Adrenal gland (tissue), 12 donors: ENCODE measurements around the gene MACROD2. TPM values are rescaled to one million over a fixed set of nuclear protein-coding genes. Genes with fewer than 3 reads are reported as not detected.
A peak's percentile ranks its signal among the peaks of the same experiment; 100 is the strongest.

Source experiments
- DNase-seq, 7 donors: peaks; one replicate each; pipeline ENCODE4 v3.0.0-alpha.2; 2019 to 2020
- H3K27ac ChIP-seq, 5 donors: fragments of 200-600 bp; sonication (generic) in 4 of 5; 1 replicate in 3 of 5; 2 replicates in 2 of 5; pipeline versions ENCODE4 v1.5.1 to v1.8.0; 2016 to 2020; ENCODE audit warnings: mild to moderate bottlenecking in 1 of 5
- H3K27me3 ChIP-seq: fragments of 200-600 bp; 2 replicates; pipeline ENCODE4 v1.8.0; 2021
- H3K36me3 ChIP-seq, 2 donors: fragments of 200-600 bp; replicated peaks in 1 of 2; 1 replicate in 1 of 2; 2 replicates in 1 of 2; pipeline versions ENCODE4 v1.5.1 to v1.8.0; 2018 to 2022
- H3K4me1 ChIP-seq, 2 donors: fragments of 200-600 bp; replicated peaks in 1 of 2; 1 replicate in 1 of 2; 2 replicates in 1 of 2; pipeline versions ENCODE4 v1.5.1 to v1.8.0; 2018 to 2021
- H3K4me3 ChIP-seq, 4 donors: fragments of 200-600 bp; sonication (generic) in 3 of 4; one replicate each; pipeline ENCODE4 v1.5.1; 2016 to 2018
- H3K9me3 ChIP-seq, 3 donors: fragments of 200-600 bp; sonication (generic) in 1 of 3; replicated peaks in 1 of 3; 1 replicate in 2 of 3; 2 replicates in 1 of 3; pipeline versions ENCODE4 v1.5.1 to v1.8.0; 2016 to 2021
- POLR2A ChIP-seq, 2 donors: fragments of 450-650 bp; IDR thresholded peaks; one replicate each; pipeline ENCODE4 v1.6.1; 2017; ENCODE audit warnings: antibody characterized with exemption in 2 of 2, mild to moderate bottlenecking in 2 of 2, moderate library complexity in 1 of 2
- WGBS, 4 donors: extraction: QIAGEN DNeasy Blood & Tissue Kit in 2 of 4; methylation state at CpG; one replicate each; pipeline versions ENCODE4 v1.1.5 to v1.1.7; 2013 to 2017; 5-methylcytosine and 5-hydroxymethylcytosine counted together
- intact Hi-C, 2 donors: fragments of 100-400 bp; cut with DNase I; formaldehyde crosslinking; loops; one replicate each; pipeline versions ENCODE4 v1.14.1 to v1.15.0; 2022 to 2023
- polyA plus RNA-seq, 3 donors: library from polyadenylated mRNA; stranded (reverse); fragments of 200-250 nt in 2 of 3; fragments of 350-450 nt in 1 of 3; fragmentation: Illumina TruSeq in 1 of 3; extraction: RNeasy Lipid Tissue Mini Kit (QIAGEN cat#74804) in 1 of 3; gene quantifications; one replicate each; pipeline ENCODE4 v1.2.3, GENCODE V29; 2013 to 2014
- total RNA-seq, 9 donors: library from RNA; depleted of rRNA in 4 of 9; stranded (reverse); fragments of >200 nt in 4 of 9; fragments of 120-200 nt in 1 of 9; fragmentation: NEBNext Ultra II Directional in 1 of 9; extraction: Animal tissue kit (Norgen Biotek cat#: 25700) in 1 of 9; gene quantifications; one replicate each; pipeline versions ENCODE4 v1.1.0 to v1.2.4, GENCODE V29; 2013 to 2023
- TF ChIP-seq, protein P1 (sequence below), 6 experiments: fragments of 450-650 bp in 4 of 6; fragments of 200-600 bp in 2 of 6; sonication (generic) in 1 of 6; IDR thresholded peaks; 1 replicate in 5 of 6; 2 replicates in 1 of 6; pipeline versions ENCODE4 v1.5.1 to v1.8.0; 2016 to 2021; ENCODE audit warnings: antibody characterized with exemption in 6 of 6, mild to moderate bottlenecking in 2 of 6, moderate library complexity in 1 of 6
- donor health status: healthy with polysubstance abuse.
- donor health status: Bipolar disorder and iron deficiency.
- donor health status: DM: yes; HTN: yes; CAD: no.
- donor health status: DM: no; HTN: no; CAD: no.
- donor health status: DM: no; HTN: no; CAD: no.
- donor health status: DM: yes; HTN: yes; CAD: no.

Gene MACROD2
- total and polyA plus RNA-seq, 12 donors: 1.1 to 21.2 (median 6.4) TPM

DNA sequence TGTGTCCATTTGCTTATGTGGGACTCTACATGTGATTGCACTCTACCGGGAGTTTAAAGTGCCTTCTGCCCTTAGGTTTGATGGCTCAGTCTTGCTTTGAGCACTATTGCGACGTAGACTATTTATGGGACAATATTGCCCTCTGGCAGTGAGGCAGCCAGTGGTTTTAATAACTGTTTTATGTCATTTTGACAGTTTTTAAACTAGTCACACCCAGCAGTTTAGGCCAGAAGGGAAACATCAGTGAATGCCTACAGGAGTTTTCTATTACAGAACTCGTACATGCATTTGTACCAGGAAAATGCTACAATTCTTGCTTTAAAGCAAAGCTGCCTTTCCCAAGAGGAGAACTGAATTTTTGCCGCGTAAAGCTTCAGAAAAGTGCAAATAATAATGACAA is 1764.3 kb downstream of the MACROD2 start:
- Histone ChIP-seq H3K9me3 (no peaks in the 10 kb centered on the region), H3K27me3 (no peaks in the 10 kb centered on the region), H3K27ac (peak overlapping the region in 1 of 5 donors; percentile 8), H3K36me3 (no peaks in the 10 kb centered on the region), H3K4me1 (no peaks in the 10 kb centered on the region), H3K4me3 (no peak overlapping the region)
- TF ChIP-seq, protein P1, sequence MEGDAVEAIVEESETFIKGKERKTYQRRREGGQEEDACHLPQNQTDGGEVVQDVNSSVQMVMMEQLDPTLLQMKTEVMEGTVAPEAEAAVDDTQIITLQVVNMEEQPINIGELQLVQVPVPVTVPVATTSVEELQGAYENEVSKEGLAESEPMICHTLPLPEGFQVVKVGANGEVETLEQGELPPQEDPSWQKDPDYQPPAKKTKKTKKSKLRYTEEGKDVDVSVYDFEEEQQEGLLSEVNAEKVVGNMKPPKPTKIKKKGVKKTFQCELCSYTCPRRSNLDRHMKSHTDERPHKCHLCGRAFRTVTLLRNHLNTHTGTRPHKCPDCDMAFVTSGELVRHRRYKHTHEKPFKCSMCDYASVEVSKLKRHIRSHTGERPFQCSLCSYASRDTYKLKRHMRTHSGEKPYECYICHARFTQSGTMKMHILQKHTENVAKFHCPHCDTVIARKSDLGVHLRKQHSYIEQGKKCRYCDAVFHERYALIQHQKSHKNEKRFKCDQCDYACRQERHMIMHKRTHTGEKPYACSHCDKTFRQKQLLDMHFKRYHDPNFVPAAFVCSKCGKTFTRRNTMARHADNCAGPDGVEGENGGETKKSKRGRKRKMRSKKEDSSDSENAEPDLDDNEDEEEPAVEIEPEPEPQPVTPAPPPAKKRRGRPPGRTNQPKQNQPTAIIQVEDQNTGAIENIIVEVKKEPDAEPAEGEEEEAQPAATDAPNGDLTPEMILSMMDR (IDR thresholded peaks at IDR 0.05): no peak
- no peak for TF ChIP-seq POLR2A (IDR thresholded peaks at IDR 0.05)
- DNase-seq: peak in 1 of 7 donors; percentile 60
- intact Hi-C loops: no loop called here
- 80 to 83% (median 81%) methylated on average over 6 of the region's 6 CpGs for WGBS, 4 donors

DNA sequence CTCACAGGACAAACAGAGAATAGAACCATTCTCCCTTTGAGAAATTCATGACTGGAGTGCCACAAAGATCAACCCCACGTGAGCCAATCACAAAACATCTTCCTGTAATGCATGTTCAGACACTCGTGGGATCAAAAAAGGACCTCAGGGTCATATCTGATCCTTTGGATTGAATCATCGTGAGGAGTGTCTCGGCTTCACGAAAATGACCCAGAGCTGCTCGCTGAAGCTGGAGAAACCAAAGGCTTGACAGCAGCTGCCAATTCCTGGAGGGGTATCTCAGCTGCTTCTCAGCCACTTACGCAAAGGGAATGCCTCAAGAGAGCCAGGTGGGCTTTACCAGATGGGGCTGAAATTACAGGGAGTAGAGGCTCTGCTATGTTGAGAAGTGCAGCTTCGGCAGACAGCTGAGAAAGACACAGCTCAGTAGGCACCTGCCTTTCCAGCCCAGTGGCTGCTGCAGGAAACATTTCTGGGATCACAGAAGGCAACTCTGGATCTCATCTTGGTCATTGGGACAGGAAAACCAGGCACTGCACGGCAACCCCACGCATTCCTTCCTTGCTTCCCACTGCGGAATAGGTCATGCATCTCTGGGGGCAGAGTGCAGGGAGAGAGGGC is 1764.8 kb downstream of the MACROD2 start:
- intact Hi-C loops: no loop called here
- Histone ChIP-seq H3K27me3 (no peaks in the 10 kb centered on the region), H3K4me1 (no peaks in the 10 kb centered on the region), H3K27ac (peak overlapping the region in 1 of 5 donors; percentile 8), H3K9me3 (no peaks in the 10 kb centered on the region), H3K36me3 (no peaks in the 10 kb centered on the region), H3K4me3 (no peak overlapping the region)
- no peak for DNase-seq
- no peak for TF ChIP-seq POLR2A (IDR thresholded peaks at IDR 0.05)
- TF ChIP-seq, protein P1 (IDR thresholded peaks at IDR 0.05): no peak
- 74 to 81% (median 74%) methylated on average over 10 to 11 of the region's 11 CpGs for WGBS, 4 donors

DNA sequence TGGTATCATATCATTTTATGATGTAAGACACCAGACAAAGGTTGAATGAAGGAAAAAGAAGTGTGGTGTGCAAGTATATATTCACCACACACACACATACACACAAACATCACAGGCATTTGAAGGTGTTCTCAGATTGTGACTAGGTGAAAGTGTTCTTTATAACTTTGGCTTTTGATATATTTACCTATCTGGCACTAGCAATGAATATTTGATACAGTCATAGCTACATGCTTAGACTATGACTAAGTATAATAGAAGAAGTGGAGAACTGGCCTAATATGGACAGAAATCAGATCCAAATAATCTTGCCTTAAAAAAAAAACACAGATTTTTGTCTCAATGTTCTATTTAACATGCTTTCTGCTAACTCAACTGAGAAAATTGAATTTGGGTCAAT is 1768.0 kb downstream of the MACROD2 start:
- intact Hi-C loops: no loop called here
- DNase-seq: no peak
- no peak overlapping the region for H3K27ac ChIP-seq

DNA sequence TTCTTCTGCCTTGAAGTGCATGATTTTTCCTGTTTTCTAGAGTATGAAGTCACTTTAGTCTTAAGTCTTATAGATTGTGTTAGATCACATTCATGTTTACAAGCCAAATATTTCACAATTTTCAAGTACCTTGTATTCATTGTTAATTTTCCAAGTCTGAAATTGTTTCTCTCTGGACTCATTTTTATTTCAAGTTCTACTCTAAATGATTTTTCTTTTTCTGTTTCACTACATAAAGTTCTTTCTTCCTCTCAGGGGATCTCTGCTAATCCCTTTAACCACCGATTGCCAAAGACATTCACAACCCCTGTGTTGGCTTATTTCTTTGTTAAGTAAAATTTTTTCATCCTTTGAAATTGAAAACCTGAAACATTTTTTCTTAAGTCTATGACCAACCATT is 1772.3 kb downstream of the MACROD2 start:
- H3K27ac ChIP-seq: no peak overlapping the region
- no peaks in the 10 kb centered on the region for H3K27me3 ChIP-seq
- WGBS, 4 donors: 46 to 61% (median 49%) methylated on average over 1 of the region's 1 CpG
- H3K4me1 ChIP-seq: no peaks in the 10 kb centered on the region
- no peak for TF ChIP-seq POLR2A (IDR thresholded peaks at IDR 0.05)
- TF ChIP-seq, protein P1 (IDR thresholded peaks at IDR 0.05): no peak
- H3K9me3 ChIP-seq: no peaks in the 10 kb centered on the region
- DNase-seq: no peak
- intact Hi-C loops: no loop called here
- H3K36me3 ChIP-seq: no peaks in the 10 kb centered on the region
- no peak overlapping the region for H3K4me3 ChIP-seq

More for the DNA sequence above, 1768.0 kb downstream of the MACROD2 start:
- TF ChIP-seq POLR2A (IDR thresholded peaks at IDR 0.05): no peak
- TF ChIP-seq, protein P1 (IDR thresholded peaks at IDR 0.05): no peak
- Histone ChIP-seq H3K4me1 (no peaks in the 10 kb centered on the region), H3K9me3 (no peaks in the 10 kb centered on the region), H3K4me3 (no peak overlapping the region), H3K27me3 (no peaks in the 10 kb centered on the region), H3K36me3 (no peaks in the 10 kb centered on the region)
